Right atrium auricular region (tissue), 2 donors: ENCODE data around the gene SLC41A3. TPM values are rescaled to one million over a fixed set of nuclear protein-coding genes. Genes with fewer than 3 reads are reported as not detected.

ENCODE experiments used
- DNase-seq: peaks from one replicate; pipeline ENCODE4 v3.0.0-alpha.2; 2019; ENCODE audit warnings: low spot score
- H3K27ac ChIP-seq, 2 donors: fragments of 200-600 bp; sonication (generic); 1 replicate in 1 of 2; 2 replicates in 1 of 2; pipeline ENCODE4 v1.5.1; 2016 to 2019
- H3K27me3 ChIP-seq, 2 donors: fragments of 200-600 bp; sonication (generic); one replicate each; pipeline versions ENCODE4 v1.5.1 to v1.6.0; 2017 to 2019
- H3K36me3 ChIP-seq: fragments of 200-600 bp; sonication (generic); one replicate; pipeline ENCODE4 v1.5.1; 2016
- H3K4me1 ChIP-seq, 2 donors: fragments of 200-600 bp; sonication (generic); one replicate each; pipeline versions ENCODE4 v1.5.1 to v1.6.0; 2017 to 2019
- H3K4me3 ChIP-seq, 2 donors: fragments of 200-600 bp; sonication (generic); 1 replicate in 1 of 2; 2 replicates in 1 of 2; pipeline ENCODE4 v1.5.1; 2017 to 2019; ENCODE audit warnings: mild to moderate bottlenecking in 1 of 2, moderate library complexity in 1 of 2
- H3K9me3 ChIP-seq, 2 donors: fragments of 200-600 bp; sonication (generic); one replicate each; pipeline ENCODE4 v1.5.1; 2019
- CTCF ChIP-seq, 2 donors: fragments of 200-600 bp; sonication (generic); IDR thresholded peaks; one replicate each; pipeline ENCODE4 v1.5.1; 2019; ENCODE audit warnings: antibody characterized with exemption in 2 of 2
- total RNA-seq, 2 donors: library from RNA; depleted of rRNA; stranded (reverse); fragments of >200 nt; gene quantifications; one replicate each; pipeline ENCODE4 v1.1.0, GENCODE V29; 2016

The SLC41A3 gene
- total RNA-seq, 2 donors from 2014 or later = 34.1 to 39.6 TPM

GRCh38 chr3:126107203-126107939, 23.4 kb upstream of the SLC41A3 start:
- Histone ChIP-seq H3K36me3 (no peaks in the 10 kb centered on the region), H3K4me3 (no peak overlapping the region), H3K9me3 (no peaks in the 10 kb centered on the region), H3K27ac (no peak overlapping the region), H3K4me1 (peaks cover 0 to 12% of the 10 kb centered on the region in 2 donors), H3K27me3 (no peaks in the 10 kb centered on the region)
- peak; percentile 46 for DNase-seq
- TF ChIP-seq CTCF (IDR thresholded peaks at IDR 0.05) = no peak

GRCh38 chr3:126106336-126107202, 22.6 kb upstream of the SLC41A3 start:
- Histone ChIP-seq H3K36me3 (no peaks in the 10 kb centered on the region), H3K9me3 (no peaks in the 10 kb centered on the region), H3K27ac (no peak overlapping the region), H3K27me3 (no peaks in the 10 kb centered on the region), H3K4me3 (no peak overlapping the region), H3K4me1 (peaks cover 0 to 20% of the 10 kb centered on the region in 2 donors)
- TF ChIP-seq CTCF (IDR thresholded peaks at IDR 0.05) = no peak
- DNase-seq = peak; percentile 57

- Histone ChIP-seq H3K36me3 (no peaks in the 10 kb centered on the region), H3K4me1 (peaks cover 0 to 28% of the 10 kb centered on the region in 2 donors), H3K9me3 (no peaks in the 10 kb centered on the region), H3K27ac (no peak overlapping the region), H3K4me3 (no peak overlapping the region), H3K27me3 (no peaks in the 10 kb centered on the region)
- TF ChIP-seq CTCF (IDR thresholded peaks at IDR 0.05) = no peak
- peak; percentile 52 for DNase-seq
Measured at GRCh38 chr3:126105691-126106187, 21.8 kb upstream of the SLC41A3 start.

GRCh38 chr3:126104742-126105605, 21.1 kb upstream of the SLC41A3 start:
- H3K4me1 ChIP-seq = peaks cover 0 to 29% of the 10 kb centered on the region in 2 donors
- H3K27ac ChIP-seq = no peak overlapping the region
- H3K27me3 ChIP-seq = no peaks in the 10 kb centered on the region
- no peak overlapping the region for H3K4me3 ChIP-seq
- no peaks in the 10 kb centered on the region for H3K36me3 ChIP-seq
- DNase-seq = peak; percentile 38
- H3K9me3 ChIP-seq = no peaks in the 10 kb centered on the region
- TF ChIP-seq CTCF (IDR thresholded peaks at IDR 0.05) = no peak

GRCh38 chr3:126104028-126104635, 20.2 kb upstream of the SLC41A3 start:
- TF ChIP-seq CTCF (IDR thresholded peaks at IDR 0.05) = no peak
- peak; percentile 55 for DNase-seq
- Histone ChIP-seq H3K4me1 (peaks cover 0 to 29% of the 10 kb centered on the region in 2 donors), H3K9me3 (no peaks in the 10 kb centered on the region), H3K27me3 (no peaks in the 10 kb centered on the region), H3K4me3 (no peak overlapping the region), H3K27ac (no peak overlapping the region), H3K36me3 (no peaks in the 10 kb centered on the region)
